Uterus (tissue), 2 donors: Measurements from ENCODE around the gene OBSCN.

Experiments
- POLR2A ChIP-seq, 2 donors: fragments of 450-650 bp; IDR thresholded peaks; one replicate each; pipeline ENCODE4 v1.6.1; 2016; ENCODE audit warnings: antibody characterized with exemption in 2 of 2, mild to moderate bottlenecking in 1 of 2, moderate library complexity in 1 of 2
- TF ChIP-seq, protein P1 (sequence below), 4 experiments: fragments of 200-600 bp in 2 of 4; fragments of 450-650 bp in 2 of 4; sonication (generic) in 2 of 4; IDR thresholded peaks; one replicate each; pipeline ENCODE4 v1.5.1; 2016 to 2019; ENCODE audit warnings: antibody characterized with exemption in 4 of 4, mild to moderate bottlenecking in 2 of 4, moderate library complexity in 1 of 4

DNA sequence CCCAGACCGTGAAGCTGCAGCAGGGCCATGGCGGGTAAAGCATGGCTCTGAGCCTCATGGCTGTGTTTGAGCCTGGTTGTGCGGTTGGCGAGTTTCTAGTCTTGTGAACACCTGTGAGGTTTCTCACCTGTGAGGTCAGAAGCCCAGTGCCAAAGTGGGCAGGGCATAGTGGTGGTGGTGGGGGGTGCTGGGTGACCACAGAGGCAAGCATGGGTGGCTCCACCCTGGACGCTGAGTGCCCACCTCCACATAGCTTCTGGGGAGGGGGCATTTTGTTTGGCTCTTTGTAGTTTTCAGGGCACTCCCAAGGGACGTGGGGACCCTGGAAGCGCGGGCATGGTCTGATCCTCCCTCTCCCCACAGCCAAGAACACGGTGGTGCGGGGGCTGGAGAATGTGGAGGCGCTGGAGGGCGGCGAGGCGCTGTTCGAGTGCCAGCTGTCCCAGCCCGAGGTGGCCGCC is 107.7 kb downstream of the OBSCN start:
- TF ChIP-seq, protein P1, sequence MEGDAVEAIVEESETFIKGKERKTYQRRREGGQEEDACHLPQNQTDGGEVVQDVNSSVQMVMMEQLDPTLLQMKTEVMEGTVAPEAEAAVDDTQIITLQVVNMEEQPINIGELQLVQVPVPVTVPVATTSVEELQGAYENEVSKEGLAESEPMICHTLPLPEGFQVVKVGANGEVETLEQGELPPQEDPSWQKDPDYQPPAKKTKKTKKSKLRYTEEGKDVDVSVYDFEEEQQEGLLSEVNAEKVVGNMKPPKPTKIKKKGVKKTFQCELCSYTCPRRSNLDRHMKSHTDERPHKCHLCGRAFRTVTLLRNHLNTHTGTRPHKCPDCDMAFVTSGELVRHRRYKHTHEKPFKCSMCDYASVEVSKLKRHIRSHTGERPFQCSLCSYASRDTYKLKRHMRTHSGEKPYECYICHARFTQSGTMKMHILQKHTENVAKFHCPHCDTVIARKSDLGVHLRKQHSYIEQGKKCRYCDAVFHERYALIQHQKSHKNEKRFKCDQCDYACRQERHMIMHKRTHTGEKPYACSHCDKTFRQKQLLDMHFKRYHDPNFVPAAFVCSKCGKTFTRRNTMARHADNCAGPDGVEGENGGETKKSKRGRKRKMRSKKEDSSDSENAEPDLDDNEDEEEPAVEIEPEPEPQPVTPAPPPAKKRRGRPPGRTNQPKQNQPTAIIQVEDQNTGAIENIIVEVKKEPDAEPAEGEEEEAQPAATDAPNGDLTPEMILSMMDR (IDR thresholded peaks at IDR 0.05): no peak
- no peak for TF ChIP-seq POLR2A (IDR thresholded peaks at IDR 0.05)
